Chondrocyte (in vitro differentiated cells): Measurements from ENCODE around the gene ETDA. TPM values are rescaled to one million over a fixed set of nuclear protein-coding genes. Genes with fewer than 3 reads are reported as not detected.

Experiments used
- DNase-seq: peaks from one replicate; pipeline ENCODE4 v3.0.0; 2021; ENCODE audit warnings: mixed read lengths, low spot score
- H3K27ac Mint-ChIP-seq: one replicate; pipeline ENCODE4 v1.8.0; 2021; ENCODE audit warnings: mild to moderate bottlenecking, moderate library complexity, mixed read lengths; ENCODE audit not compliant: unreplicated experiment
- H3K27me3 Mint-ChIP-seq: 2 replicates; pipeline ENCODE4 v1.8.0; 2021; ENCODE audit warnings: low read depth, mixed read lengths
- H3K36me3 Mint-ChIP-seq: 2 replicates; pipeline ENCODE4 v1.8.0; 2021; ENCODE audit warnings: low read depth, mixed read lengths
- H3K4me1 Mint-ChIP-seq: 2 replicates; pipeline ENCODE4 v1.8.0; 2021; ENCODE audit warnings: low read depth, mild to moderate bottlenecking, mixed read lengths
- H3K4me3 Mint-ChIP-seq: one replicate; pipeline ENCODE4 v1.8.0; 2021; ENCODE audit warnings: mild to moderate bottlenecking, moderate library complexity, mixed read lengths; ENCODE audit not compliant: unreplicated experiment
- H3K9me3 Mint-ChIP-seq: 2 replicates; pipeline ENCODE4 v1.8.0; 2021; ENCODE audit warnings: low read depth, mixed read lengths
- CTCF ChIP-seq: fragments of 200-600 bp; sonication (generic); IDR thresholded peaks from 2 replicates; pipeline ENCODE4 v1.5.0; 2021; ENCODE audit warnings: antibody characterized with exemption, mild to moderate bottlenecking, moderate library complexity
- total RNA-seq: library from RNA; stranded (reverse); gene quantifications from 3 replicates; pipeline ENCODE4 v1.2.1, GENCODE V29; 2021

Gene ETDA
- total RNA-seq, 1 donor from 2014 or later: not detected

DNA sequence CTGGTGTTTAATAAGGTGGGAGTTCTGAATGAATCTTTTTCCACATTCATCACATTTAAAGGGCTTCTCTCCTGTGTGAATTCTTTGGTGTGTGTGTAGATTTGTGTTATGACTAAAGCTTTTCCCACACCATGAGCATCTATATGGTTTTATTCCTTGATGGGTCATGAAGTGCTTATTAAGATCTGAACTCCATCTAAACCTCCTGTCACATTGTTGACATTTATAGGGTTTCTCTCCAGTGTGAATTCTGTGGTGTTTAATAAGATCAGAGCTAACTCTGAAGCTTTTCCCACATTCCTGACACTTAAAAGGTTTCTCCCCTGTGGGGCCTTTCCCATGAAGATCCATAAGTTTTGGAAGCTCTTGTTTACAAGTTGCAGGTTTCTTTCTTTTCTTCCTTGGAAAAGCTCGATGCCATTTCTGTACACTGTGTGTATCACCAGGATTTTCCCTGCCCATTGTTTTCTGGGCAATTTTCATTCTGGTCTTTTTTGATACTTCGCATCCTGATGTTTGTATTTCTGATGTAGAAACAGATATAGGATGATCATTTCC lies 35.5 kb downstream of the ETDA start:
- H3K36me3 Mint-ChIP-seq: peaks cover 29% of the 10 kb centered on the region
- no peaks in the 10 kb centered on the region for H3K27me3 Mint-ChIP-seq

DNA sequence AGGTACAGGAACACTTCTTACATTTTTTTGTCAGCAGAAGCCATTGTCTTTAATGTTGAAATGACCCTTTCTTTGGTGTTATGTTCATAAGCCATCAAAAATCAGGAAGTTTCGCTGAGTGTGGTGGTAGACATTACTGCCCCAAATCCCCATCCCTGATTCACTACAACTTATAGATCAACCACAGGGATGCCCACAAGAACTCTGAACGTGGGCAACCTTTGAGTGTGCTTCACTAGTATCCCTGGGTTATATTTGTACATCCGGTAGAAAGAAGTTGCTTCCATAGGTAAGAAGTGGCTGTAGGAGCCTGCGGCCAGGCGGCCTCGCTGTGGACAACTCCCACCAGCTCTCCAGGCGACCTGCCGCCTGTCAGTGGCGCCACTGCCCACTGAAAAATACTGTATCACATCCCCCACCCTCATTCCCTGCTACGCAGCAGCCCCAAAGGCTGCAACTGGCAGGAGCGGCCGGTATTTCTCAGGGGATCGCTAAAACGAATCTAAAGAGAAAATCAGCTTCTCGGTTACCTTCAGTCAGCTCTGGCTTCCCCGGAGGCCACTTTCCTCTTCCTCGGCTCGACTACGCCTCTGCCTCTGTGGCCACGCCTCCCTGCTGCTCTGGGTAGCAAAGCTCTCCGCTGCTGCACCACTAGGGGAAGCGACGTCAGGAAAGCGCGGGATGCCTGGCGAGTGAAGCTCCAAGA lies 43.5 kb downstream of the ETDA start:
- Mint-ChIP-seq H3K4me3 (peak overlapping the region; percentile 50), H3K4me1 (no peaks in the 10 kb centered on the region), H3K9me3 (peaks cover 50% of the 10 kb centered on the region), H3K27me3 (no peaks in the 10 kb centered on the region), H3K27ac (no peak overlapping the region), H3K36me3 (peaks cover 7% of the 10 kb centered on the region)
- no peak for TF ChIP-seq CTCF
- DNase-seq: no peak

More for the DNA sequence above, 35.5 kb downstream of the ETDA start:
- TF ChIP-seq CTCF: no peak
- no peak overlapping the region for H3K4me3 Mint-ChIP-seq
- no peaks in the 10 kb centered on the region for H3K4me1 Mint-ChIP-seq
- H3K9me3 Mint-ChIP-seq: peaks cover 61% of the 10 kb centered on the region
- no peak for DNase-seq
- no peak overlapping the region for H3K27ac Mint-ChIP-seq

DNA sequence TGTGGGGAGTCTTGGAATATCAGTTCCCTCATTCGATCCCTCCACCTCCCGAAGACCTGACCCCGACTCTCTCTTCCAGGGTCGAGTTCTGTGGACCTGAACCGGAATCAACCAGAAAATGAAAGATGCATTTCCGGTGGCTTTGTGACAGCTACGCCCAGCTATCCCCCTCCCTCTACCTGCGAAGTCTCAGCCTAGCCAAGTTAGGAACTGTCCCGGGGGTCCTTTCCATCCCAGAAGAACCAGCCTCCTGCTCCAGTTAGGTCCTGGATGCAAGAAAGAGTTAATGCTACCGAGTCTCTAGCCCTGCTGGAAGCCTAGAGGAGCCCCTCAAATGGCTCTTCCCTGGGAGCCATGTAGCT lies 44.1 kb downstream of the ETDA start:
- TF ChIP-seq CTCF: no peak
- peak overlapping the region; percentile 50 for H3K4me3 Mint-ChIP-seq
- no peaks in the 10 kb centered on the region for H3K4me1 Mint-ChIP-seq
- H3K27ac Mint-ChIP-seq: no peak overlapping the region
- H3K27me3 Mint-ChIP-seq: no peaks in the 10 kb centered on the region
- peaks cover 45% of the 10 kb centered on the region for H3K9me3 Mint-ChIP-seq
- H3K36me3 Mint-ChIP-seq: peaks cover 7% of the 10 kb centered on the region
- no peak for DNase-seq

DNA sequence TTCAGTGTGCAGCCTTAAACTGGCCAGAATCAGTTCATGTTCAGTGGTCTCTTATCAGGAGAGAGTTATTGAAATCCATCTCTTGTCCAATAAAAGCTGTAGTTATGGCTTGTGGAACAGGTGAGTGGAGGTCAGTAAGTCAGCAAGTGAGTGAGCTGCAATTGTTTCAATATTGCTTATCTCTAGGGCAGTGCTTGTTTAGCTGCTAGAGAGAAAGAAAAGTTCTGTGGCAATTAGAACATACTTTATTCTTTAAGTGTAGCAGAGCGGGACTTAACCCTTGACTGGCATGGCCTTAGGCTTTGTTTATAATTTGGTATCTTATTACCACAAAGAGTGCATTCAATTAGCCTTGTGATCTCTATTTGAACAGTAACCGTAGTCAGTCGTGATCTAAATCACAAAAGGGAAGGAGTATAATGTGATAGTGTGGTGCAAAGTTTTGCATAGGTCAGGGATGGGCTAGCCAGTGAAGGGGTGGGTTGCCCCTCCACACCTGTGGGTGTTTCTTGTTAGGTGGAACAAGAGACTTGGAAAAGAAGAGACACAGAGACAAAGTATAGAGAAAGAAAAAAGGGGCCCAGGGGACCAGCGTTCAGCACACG lies 50.5 kb downstream of the ETDA start:
- no peak overlapping the region for H3K27ac Mint-ChIP-seq
- peaks cover 2% of the 10 kb centered on the region for H3K36me3 Mint-ChIP-seq
- no peak for DNase-seq
- H3K4me1 Mint-ChIP-seq: no peaks in the 10 kb centered on the region
- H3K4me3 Mint-ChIP-seq: no peak overlapping the region
- H3K27me3 Mint-ChIP-seq: no peaks in the 10 kb centered on the region
- H3K9me3 Mint-ChIP-seq: peaks cover 19% of the 10 kb centered on the region
- TF ChIP-seq CTCF: no peak

Other genes with a start within 250 kb of the ETDA start
- gene RTL8B, start 229.5 kb upstream of the ETDA start, total RNA-seq: 32.1 to 32.4 TPM (median 32.2 TPM) in 3 replicates
- 255 to 261 TPM (median 259 TPM) in 3 replicates for gene RTL8C, start 219.7 kb upstream of the ETDA start, total RNA-seq
- gene RTL8A, start 199.9 kb upstream of the ETDA start, total RNA-seq: 39.3 to 54.2 TPM (median 49.2 TPM) in 3 replicates
- gene SMIM10L2B, start 153.3 kb upstream of the ETDA start, total RNA-seq: 2.2 to 3.3 TPM (median 3.3 TPM) in 3 replicates
- not detected in 3 replicates for gene ETDB, start 131.5 kb upstream of the ETDA start, total RNA-seq
- gene CT55, start 80.7 kb upstream of the ETDA start, total RNA-seq: not detected in 3 replicates
- not detected in 3 replicates for gene ETDC, start 57.4 kb downstream of the ETDA start, total RNA-seq
- gene ZNF75D, start 92.0 kb downstream of the ETDA start, total RNA-seq: 5.9 to 7.4 TPM (median 5.9 TPM) in 3 replicates
- gene ZNF449, start 92.7 kb downstream of the ETDA start, total RNA-seq: 10.6 to 14.8 TPM (median 13.7 TPM) in 3 replicates
- 0.27 to 0.62 TPM (median 0.40 TPM) in 3 replicates for gene SMIM10L2A, start 169.9 kb downstream of the ETDA start, total RNA-seq